Testis (tissue), 2 donors: ENCODE measurements around the gene R3HDM2.

Source experiments
- POLR2A ChIP-seq: fragments of 450-650 bp; IDR thresholded peaks from one replicate; pipeline ENCODE4 v1.6.1; 2017; ENCODE audit warnings: antibody characterized with exemption, mild to moderate bottlenecking, moderate library complexity
- TF ChIP-seq, protein P1 (sequence below), 3 experiments: fragments of 450-650 bp in 2 of 3; fragments of 200-600 bp in 1 of 3; sonication (generic) in 1 of 3; IDR thresholded peaks; one replicate each; pipeline ENCODE4 v1.5.1; 2016 to 2019; ENCODE audit warnings: antibody characterized with exemption in 3 of 3, mild to moderate bottlenecking in 2 of 3, moderate library complexity in 1 of 3

DNA sequence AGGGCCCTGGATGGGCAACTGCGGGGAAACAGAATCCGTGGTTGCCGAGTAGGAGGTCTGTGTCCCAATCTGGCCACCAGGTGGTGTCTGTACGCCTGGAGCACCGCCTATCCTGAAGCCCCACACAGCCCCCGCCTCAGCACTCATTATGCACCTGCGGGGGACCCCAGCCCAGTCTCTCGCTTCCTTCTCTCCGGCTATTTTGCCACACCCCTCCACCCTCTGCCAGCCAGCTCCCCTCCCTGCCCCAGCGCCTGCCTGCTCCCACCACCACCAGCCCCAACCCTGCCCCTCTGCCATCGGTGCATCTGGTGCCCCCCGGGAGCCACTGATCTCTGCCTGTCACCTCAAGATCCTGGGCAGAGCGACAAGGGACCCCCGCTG, 216.5 kb downstream of the R3HDM2 start:
- TF ChIP-seq, protein P1, sequence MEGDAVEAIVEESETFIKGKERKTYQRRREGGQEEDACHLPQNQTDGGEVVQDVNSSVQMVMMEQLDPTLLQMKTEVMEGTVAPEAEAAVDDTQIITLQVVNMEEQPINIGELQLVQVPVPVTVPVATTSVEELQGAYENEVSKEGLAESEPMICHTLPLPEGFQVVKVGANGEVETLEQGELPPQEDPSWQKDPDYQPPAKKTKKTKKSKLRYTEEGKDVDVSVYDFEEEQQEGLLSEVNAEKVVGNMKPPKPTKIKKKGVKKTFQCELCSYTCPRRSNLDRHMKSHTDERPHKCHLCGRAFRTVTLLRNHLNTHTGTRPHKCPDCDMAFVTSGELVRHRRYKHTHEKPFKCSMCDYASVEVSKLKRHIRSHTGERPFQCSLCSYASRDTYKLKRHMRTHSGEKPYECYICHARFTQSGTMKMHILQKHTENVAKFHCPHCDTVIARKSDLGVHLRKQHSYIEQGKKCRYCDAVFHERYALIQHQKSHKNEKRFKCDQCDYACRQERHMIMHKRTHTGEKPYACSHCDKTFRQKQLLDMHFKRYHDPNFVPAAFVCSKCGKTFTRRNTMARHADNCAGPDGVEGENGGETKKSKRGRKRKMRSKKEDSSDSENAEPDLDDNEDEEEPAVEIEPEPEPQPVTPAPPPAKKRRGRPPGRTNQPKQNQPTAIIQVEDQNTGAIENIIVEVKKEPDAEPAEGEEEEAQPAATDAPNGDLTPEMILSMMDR (IDR thresholded peaks at IDR 0.05), result peak; percentile 57 to 76 (median 61)
- TF ChIP-seq POLR2A, result no peak
